SK-N-MC (cell line): ENCODE results near the gene SRCAP.
A peak's percentile ranks its signal among the peaks of the same experiment; 100 is the strongest.

Experiments used
- DNase-seq: peaks from one replicate; pipeline ENCODE4 v3.0.0-alpha.2; 2011; ENCODE audit warnings: low read depth, low spot score
- H3K27ac ChIP-seq: fragments of 200-600 bp; sonication (generic); 2 replicates; pipeline ENCODE4 v1.5.1; 2016; ENCODE audit warnings: mixed run types
- H3K36me3 ChIP-seq: fragments of 200-600 bp; sonication (generic); 2 replicates; pipeline ENCODE4 v1.6.1; 2017; ENCODE audit warnings: antibody characterized with exemption, low read length, mixed read lengths; ENCODE audit not compliant: insufficient read depth
- H3K4me3 ChIP-seq: fragments of 200-600 bp; sonication (generic); 2 replicates; pipeline ENCODE4 v1.5.1; 2016
- H3K9ac ChIP-seq: fragments of 200-600 bp; sonication (generic); 2 replicates; pipeline ENCODE4 v1.8.0; 2017; ENCODE audit warnings: mixed run types, mixed read lengths; ENCODE audit not compliant: insufficient read length
- H3K9me3 ChIP-seq: fragments of 200-600 bp; sonication (generic); 2 replicates; pipeline ENCODE4 v1.6.1; 2017; ENCODE audit warnings: low read depth, mild to moderate bottlenecking, antibody characterized with exemption, low read length, moderate library complexity, mixed read lengths
- EZH2 ChIP-seq: fragments of 200-600 bp; sonication (generic); IDR thresholded peaks from one replicate; pipeline ENCODE4 v1.6.1; 2017; ENCODE audit warnings: antibody characterized with exemption
- FOXP2 ChIP-seq: optimal IDR thresholded peaks from 2 replicates; pipeline ENCODE3; 2011; ENCODE audit warnings: mild to moderate bottlenecking, moderate library complexity; ENCODE audit not compliant: insufficient read depth; ENCODE audit errors: extremely low read length, control extremely low read depth
- POLR2AphosphoS5 ChIP-seq: IDR thresholded peaks from 2 replicates; pipeline ENCODE4 v1.6.1; 2012; ENCODE audit warnings: mild to moderate bottlenecking, low read depth, low read length, borderline replicate concordance

Gene SRCAP

GRCh38 chr16:30655815-30656347, 43.1 kb upstream of the SRCAP start:
- Histone ChIP-seq H3K27ac (no peak overlapping the region), H3K9ac (no peak overlapping the region), H3K4me3 (no peak overlapping the region), H3K36me3 (peaks cover 25% of the 10 kb centered on the region; the same call in 1 of the 2 replicates), H3K9me3 (no peaks in the 10 kb centered on the region)
- DNase-seq = no peak
- TF ChIP-seq FOXP2 (no peak), POLR2AphosphoS5 (no peak), EZH2 (no peak)

- no peaks in the 10 kb centered on the region for H3K9me3 ChIP-seq
- no peak overlapping the region for H3K9ac ChIP-seq
- no peak overlapping the region for H3K4me3 ChIP-seq
- DNase-seq = no peak
- H3K27ac ChIP-seq = no peak overlapping the region
- TF ChIP-seq FOXP2 = no peak
- TF ChIP-seq EZH2 = no peak
- TF ChIP-seq POLR2AphosphoS5 = no peak
- peaks cover 25% of the 10 kb centered on the region; the same call in 1 of the 2 replicates for H3K36me3 ChIP-seq
These were observed 42.6 kb upstream of the SRCAP start for GRCh38 chr16:30656388-30656787.

GRCh38 chr16:30656974-30657865, 41.8 kb upstream of the SRCAP start:
- no peaks in the 10 kb centered on the region for H3K9me3 ChIP-seq
- H3K4me3 ChIP-seq = peak overlapping the region; percentile 82
- TF ChIP-seq POLR2AphosphoS5 (peak; percentile 57), FOXP2 (no peak)
- DNase-seq = no peak
- H3K27ac ChIP-seq = peak overlapping the region; percentile 86
- H3K36me3 ChIP-seq = peaks cover 33% of the 10 kb centered on the region
- H3K9ac ChIP-seq = peak overlapping the region; percentile 77

GRCh38 chr16:30657866-30658730, 40.9 kb upstream of the SRCAP start, which contains the start of gene FBRS:
Gene FBRS, plus strand, starts transcription at chr16:30658431. Its CDS starts 1,088 bp downstream, at chr16:30659519.
- Histone ChIP-seq H3K4me3 (peak within 1 kb of the TSS; percentile 96), H3K27ac (peak within 1 kb of the TSS; percentile 99), H3K36me3 (peaks cover 38% of the 10 kb centered on the region), H3K9ac (peak within 1 kb of the TSS; percentile 97), H3K9me3 (no peaks in the 10 kb centered on the region)
- peak; percentile 62; the same call in 1 of the 2 replicates for TF ChIP-seq POLR2AphosphoS5
- no peak for TF ChIP-seq FOXP2
- peak; percentile 97 for DNase-seq

GRCh38 chr16:30658731-30659506, 40.1 kb upstream of the SRCAP start:
- TF ChIP-seq POLR2AphosphoS5 (peak; percentile 54; the same call in 1 of the 2 replicates), FOXP2 (no peak), EZH2 (no peak)
- Histone ChIP-seq H3K9ac (peak overlapping the region; percentile 97), H3K4me3 (peak overlapping the region; percentile 96), H3K27ac (peak overlapping the region; percentile 99), H3K36me3 (peaks cover 43% of the 10 kb centered on the region), H3K9me3 (no peaks in the 10 kb centered on the region)
- DNase-seq = peak; percentile 91

- Histone ChIP-seq H3K4me3 (peak overlapping the region; percentile 96), H3K36me3 (peaks cover 43% of the 10 kb centered on the region), H3K27ac (peak overlapping the region; percentile 99), H3K9me3 (no peaks in the 10 kb centered on the region), H3K9ac (peak overlapping the region; percentile 97)
- TF ChIP-seq EZH2 (no peak), POLR2AphosphoS5 (no peak), FOXP2 (no peak)
- DNase-seq = no peak
These were observed 39.2 kb upstream of the SRCAP start for GRCh38 chr16:30659507-30660423.
